HG03571 (cell line): ENCODE results near the gene INPP4B.

Experiments
- ATAC-seq: cut with Tn5 transposase; IDR thresholded peaks from one replicate; pipeline ENCODE4 v1.9.1; 2021; ENCODE audit not compliant: unreplicated experiment

Gene INPP4B

DNA sequence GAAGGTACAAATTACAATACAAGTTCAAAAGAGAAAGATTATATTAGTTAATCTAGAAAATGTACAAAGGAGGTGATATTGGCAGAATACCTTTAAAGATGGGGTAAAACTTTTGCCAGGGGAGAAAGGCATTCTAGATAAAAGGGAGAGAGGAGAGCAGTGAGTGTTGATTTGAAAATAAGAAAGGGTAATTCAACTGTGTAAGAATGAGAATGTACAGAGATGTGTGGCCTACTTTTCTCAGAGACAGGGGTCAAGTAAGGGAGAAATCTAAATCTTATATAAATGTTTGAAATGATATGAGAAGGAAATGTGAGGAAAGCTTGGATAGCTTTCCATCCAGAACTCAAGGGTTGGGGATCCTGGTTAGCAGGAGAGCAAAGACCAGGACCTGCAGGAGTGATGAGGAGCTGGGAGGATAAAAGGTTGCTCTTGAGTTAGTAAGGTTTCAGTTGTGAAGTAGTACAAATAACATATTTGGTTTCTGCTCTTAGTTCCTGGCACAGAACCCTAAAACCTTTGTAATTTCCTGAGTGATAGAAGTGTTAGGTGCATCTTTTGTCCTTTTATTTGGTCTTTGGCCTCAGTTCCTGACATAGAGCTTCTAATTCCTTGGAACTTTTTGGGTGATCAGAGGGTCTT lies 489.9 kb downstream of the INPP4B start:
- no peak for ATAC-seq

- no peak for ATAC-seq
These were observed 490.6 kb downstream of the INPP4B start for GRCh38 chr4:142355421-142355930.

- ATAC-seq, result no peak
These were observed 491.2 kb downstream of the INPP4B start for GRCh38 chr4:142354794-142355420.

- no peak for ATAC-seq
These were observed 492.1 kb downstream of the INPP4B start for GRCh38 chr4:142354041-142354440.

GRCh38 chr4:142353149-142353738 lies 492.9 kb downstream of the INPP4B start:
- ATAC-seq, result peak; percentile 53

GRCh38 chr4:142352712-142353111 lies 493.4 kb downstream of the INPP4B start:
- ATAC-seq, result no peak

DNA sequence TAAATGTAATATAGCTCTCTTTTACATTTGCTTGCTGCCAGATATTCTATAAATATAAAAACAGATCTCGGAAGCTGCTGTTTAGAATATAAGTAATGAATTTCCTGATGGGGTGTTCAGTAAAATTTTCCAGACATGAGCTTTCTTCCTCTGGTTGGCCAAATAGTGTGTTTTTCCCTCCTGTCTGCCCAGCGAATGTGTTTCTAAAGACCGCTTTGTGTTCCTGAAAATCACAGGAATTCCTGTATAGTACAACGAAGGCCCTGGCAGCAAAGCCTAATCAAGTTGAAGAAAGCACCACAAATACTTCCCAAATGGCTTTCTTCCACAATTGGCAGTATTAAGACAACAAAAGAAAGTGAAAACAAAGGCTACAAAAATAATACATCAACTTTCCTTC lies 494.1 kb downstream of the INPP4B start:
- no peak for ATAC-seq

DNA sequence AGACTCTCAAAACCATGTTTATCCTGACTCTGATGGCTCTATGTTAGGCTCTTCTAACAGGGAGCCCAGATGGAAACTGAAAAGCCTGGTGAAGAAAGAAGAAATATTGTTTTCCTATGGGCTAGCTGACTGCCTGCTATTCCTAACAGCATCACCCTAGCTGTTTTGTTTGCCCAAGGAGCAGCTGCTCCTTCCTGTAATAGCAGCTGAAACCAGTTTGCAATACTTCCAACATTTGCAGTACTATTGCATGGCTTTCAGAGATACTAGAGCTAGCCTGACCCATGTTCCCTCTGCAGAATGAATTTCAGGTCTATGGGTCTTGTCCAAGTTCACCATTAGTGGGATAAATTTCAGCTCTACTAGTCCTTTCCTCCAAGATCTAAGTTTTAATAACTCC lies 495.2 kb downstream of the INPP4B start:
- ATAC-seq, result no peak

GRCh38 chr4:142348613-142349021 lies 497.5 kb downstream of the INPP4B start:
- ATAC-seq, result no peak

DNA sequence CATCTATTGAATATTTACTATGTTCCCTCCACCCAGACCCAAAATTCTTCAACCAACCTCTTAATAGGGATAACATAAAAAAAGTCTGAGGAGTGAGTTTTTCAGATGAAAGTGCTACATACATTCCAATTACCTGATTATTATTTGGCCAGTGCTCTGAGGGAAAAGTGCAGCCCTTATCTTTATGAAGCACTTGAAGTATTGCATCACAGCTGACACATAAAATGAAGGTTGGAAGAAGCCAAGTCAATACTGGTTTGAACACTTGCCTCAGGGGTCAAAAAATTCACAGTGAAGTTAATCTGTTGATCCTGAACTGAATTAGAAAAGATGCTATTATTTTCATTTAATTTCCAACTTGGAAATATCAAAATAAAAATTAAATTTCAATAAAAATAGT lies 498.9 kb downstream of the INPP4B start:
- ATAC-seq, result no peak

DNA sequence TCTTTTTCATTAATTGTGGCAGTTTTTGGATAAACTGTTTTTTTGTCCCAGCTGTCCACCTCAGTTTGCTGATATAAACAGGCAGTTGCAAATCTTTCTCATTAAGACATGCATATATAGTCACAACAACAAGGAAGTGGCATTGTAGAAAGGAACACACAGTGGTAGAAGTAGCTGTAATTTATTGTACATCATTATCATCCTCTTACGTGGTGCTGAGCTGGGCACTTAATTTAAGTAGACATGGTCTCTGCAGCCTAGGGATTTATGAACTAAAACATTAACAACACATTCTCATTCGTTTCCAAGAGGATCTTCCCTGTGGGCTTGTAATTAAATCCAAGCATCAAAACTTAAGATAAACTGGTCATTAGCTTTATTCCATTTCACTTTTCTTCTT lies 500.2 kb downstream of the INPP4B start:
- ATAC-seq, result no peak

DNA sequence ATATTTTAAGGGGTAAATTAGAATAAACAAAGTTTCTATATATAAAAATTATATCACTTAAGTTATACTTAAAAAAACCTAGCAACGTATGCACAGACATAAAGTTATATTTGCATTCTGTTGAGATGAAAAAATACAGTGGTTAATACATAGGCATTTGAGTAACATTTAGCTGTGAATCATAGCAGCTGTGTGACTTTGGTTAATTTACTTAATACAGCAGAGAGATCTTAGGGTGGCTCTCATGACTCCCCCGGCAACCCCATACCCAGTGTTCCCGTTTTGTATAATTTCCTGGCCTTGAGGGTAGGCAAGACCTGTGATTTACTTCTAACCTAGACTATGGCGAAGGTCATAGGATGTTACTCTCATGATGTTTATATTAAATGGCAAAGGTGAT lies 504.8 kb downstream of the INPP4B start:
- no peak for ATAC-seq

DNA sequence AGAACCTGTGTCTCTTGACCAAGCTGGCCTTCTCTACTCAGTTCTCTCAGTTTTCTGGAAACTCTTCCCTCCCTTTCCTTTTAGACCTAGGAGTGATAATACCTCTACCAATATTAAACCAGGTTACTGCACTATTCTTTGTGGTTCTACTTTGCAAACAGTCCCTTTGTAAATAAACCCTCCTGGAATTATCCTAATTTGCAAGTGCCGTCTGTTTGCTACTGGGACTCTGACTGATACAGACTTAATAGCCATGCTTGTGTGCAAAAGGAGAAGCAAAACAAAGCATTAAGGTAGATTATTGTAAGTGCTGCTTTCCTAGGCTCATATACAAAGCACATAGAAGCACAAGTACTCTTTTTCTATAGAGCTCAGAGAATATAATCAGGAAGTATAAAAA lies 507.0 kb downstream of the INPP4B start:
- ATAC-seq, result no peak

DNA sequence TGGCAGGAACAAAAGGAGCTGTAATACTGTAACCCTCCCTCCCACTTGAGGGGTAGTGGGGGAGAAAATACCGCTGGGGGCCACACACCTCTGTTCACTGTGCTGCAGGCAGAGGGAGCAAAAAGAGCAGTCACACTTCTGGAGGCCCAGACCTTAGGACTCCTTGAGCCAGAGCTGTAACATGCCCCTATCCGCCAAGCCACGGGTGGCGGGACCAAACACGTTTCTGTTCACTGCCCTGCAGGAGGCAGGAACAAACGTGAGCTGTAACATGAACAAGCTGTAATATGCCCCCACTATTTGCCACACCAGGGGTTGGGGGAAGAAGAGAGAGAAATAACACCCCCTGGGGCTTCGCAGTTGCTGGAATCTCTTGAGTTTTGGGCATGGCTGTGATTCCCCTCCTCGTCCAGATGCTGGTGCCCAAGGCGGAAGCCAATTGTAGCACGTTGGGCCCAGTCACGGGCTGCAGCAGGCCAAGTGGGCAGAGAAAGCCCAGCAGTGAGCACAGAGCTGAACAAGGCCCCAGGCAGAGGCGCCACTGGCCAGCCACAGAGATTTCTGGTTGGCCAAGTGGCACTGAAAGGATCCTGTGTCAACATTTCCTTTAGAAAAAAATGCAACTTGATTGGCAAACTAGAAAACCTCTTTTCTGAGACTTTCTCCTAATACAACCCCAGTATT lies 509.7 kb downstream of the INPP4B start:
- ATAC-seq, result no peak

- no peak for ATAC-seq
These were observed 511.2 kb downstream of the INPP4B start for GRCh38 chr4:142334931-142335330.

DNA sequence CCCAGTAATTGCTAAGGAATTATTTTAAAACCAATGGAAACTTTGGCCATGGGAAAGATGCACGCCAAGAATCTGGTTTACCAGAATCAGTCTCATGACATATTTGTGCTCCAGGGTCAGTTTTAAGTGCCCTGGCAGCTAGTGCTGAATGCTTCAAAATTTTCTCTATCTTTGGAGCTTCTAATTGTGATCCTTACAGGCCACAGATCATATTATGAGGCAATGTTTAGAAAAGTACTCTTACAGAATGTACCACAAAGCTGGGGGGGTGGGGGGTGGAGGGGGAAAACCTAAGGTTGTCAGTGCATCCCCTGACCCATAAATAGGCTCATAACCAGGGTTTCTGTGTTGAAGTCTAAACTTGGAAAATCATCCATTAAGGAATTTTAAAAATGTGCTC lies 514.5 kb downstream of the INPP4B start:
- no peak for ATAC-seq

GRCh38 chr4:142331132-142331531 lies 515.0 kb downstream of the INPP4B start:
- ATAC-seq, result no peak

DNA sequence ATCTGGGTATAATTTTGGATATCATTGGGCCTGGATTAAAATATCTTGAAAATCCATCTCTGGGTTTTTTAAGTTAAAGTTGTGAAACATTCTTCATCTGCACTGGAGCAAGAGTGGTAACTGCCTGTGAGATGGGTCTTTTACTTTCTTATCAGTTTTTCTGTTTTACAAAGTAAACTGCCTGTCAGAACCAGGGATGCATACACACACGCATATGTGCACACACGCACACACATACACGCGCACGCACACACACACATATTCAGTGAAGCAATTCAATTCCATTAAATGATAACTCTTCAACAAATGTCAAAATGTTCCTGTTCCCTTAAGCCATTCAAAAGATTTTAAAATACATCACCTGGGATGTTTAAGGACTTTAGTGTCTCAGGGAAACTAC lies 515.8 kb downstream of the INPP4B start:
- no peak for ATAC-seq

DNA sequence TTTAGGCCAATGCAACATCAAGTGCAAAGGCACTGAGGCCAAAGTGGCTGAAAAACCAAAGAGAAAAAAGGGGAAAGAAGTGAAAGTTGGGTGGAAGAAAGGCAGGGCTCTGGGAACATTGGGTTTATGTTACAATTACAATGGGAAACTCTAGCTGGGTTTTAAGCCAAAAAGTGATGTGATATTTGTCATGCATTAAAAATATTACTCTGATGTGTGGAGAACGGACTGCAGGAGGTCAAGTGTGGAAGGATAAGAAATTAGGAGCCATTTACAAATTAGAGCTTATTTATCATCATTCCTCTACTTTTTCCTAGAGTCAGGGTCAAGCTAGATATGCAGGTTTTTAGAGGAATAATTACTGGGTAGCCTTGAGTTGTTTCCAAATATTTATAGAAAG lies 516.8 kb downstream of the INPP4B start:
- ATAC-seq, result no peak

GRCh38 chr4:142326181-142326580 lies 519.9 kb downstream of the INPP4B start:
- no peak for ATAC-seq

- ATAC-seq, result no peak
These were observed 521.5 kb downstream of the INPP4B start for GRCh38 chr4:142324572-142324971.

GRCh38 chr4:142322996-142323395 lies 523.1 kb downstream of the INPP4B start:
- no peak for ATAC-seq
